GM18873 (cell line): Measurements from ENCODE around the gene KIF15.
"Not testable (repeated sequence)": the region's sequence is repeated elsewhere in the genome, so short reads cannot be mapped to it uniquely, and the experiment has no call there.

ENCODE experiments used
- ATAC-seq: cut with Tn5 transposase; IDR thresholded peaks from one replicate; pipeline ENCODE4 v1.9.1; 2021; ENCODE audit warnings: mild to moderate bottlenecking, moderate library complexity, moderate number of reproducible peaks; ENCODE audit not compliant: unreplicated experiment, low FRiP score

The KIF15 gene

DNA sequence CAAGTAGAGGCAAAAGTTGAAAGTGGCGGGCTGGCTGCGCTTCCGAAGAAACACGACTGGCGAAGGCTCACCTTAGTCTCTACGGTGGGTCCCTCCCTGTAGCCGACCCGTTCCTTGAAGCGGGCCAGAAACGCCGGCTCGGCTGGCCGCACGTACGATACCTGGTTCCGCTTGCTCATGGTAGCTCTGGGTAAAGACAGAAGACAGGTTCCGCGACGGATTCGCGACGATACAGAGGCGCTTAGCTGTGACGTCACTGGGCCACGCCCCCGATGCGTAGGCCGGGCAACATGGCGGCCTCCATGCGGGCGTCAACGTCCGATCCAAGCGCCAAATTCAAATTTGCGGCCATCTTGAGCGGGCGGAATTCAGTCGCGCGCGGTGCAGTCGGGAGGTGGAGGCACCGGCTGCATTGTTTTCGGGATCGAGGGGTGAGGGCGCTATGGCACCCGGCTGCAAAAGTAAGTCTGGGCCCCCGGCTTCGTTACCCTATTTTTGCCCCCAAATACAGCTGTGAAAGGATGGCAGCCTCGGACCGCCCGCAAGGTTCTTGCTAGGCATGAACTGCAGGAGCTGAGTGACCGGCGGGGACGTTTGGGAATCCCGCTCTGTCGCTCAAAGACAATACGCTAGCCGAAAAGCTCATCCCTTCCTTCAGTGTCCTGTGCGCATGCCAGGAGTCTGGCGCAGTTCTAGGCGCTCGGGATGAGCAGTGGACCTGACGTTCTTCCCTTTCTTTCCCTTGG lies at the start of gene KIF15, which contains the start of gene KIAA1143:
TSS of gene KIF15 (plus strand) at position 371 of the 746 bp plus-strand sequence. CDS start at position 443, 72 bp downstream.
TSS of gene KIAA1143 (minus strand) at position 196 of the 746 bp plus-strand sequence. CDS start at position 179, 17 bp downstream.
- peak; percentile 89 for ATAC-seq

GRCh38 chr3:44712455-44713075 lies 49.0 kb upstream of the KIF15 start, which contains the start of gene ZNF502:
Gene ZNF502, plus strand, starts transcription at chr3:44712660. Its CDS starts 7,602 bp downstream, at chr3:44720262.
- ATAC-seq = no peak

DNA sequence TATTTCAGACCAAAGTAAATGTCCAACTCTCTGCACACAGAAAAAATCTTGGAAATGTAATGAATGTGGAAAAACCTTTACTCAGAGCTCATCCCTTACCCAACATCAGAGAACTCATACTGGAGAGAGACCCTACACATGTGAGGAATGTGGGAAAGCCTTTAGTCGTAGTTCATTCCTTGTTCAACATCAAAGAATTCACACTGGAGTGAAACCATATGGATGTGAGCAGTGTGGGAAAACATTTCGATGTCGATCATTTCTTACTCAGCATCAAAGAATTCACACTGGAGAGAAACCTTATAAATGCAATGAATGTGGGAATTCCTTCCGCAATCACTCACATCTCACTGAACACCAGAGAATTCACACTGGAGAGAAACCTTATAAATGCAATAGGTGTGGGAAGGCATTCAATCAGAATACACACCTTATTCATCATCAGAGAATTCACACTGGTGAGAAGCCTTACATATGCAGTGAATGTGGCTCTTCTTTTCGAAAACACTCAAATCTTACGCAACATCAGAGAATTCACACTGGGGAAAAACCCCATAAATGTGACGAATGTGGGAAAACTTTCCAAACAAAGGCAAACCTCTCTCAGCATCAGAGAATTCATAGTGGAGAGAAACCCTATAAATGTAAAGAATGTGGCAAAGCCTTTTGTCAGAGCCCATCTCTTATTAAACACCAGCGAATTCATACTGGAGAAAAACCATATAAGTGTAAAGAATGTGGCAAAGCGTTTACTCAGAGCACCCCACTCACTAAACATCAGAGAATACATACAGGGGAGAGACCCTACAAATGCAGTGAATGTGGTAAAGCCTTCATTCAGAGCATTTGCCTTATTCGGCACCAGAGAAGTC lies 40.1 kb upstream of the KIF15 start:
- ATAC-seq = no peak

DNA sequence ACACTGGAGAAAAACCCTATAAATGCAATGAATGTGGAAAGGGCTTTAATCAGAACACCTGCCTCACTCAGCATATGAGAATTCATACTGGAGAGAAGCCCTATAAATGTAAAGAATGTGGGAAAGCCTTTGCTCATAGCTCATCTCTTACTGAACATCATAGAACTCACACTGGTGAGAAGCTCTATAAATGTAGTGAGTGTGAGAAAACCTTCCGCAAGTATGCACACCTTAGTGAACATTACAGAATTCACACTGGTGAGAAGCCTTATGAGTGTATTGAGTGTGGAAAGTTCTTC lies 39.5 kb upstream of the KIF15 start:
- no peak for ATAC-seq

DNA sequence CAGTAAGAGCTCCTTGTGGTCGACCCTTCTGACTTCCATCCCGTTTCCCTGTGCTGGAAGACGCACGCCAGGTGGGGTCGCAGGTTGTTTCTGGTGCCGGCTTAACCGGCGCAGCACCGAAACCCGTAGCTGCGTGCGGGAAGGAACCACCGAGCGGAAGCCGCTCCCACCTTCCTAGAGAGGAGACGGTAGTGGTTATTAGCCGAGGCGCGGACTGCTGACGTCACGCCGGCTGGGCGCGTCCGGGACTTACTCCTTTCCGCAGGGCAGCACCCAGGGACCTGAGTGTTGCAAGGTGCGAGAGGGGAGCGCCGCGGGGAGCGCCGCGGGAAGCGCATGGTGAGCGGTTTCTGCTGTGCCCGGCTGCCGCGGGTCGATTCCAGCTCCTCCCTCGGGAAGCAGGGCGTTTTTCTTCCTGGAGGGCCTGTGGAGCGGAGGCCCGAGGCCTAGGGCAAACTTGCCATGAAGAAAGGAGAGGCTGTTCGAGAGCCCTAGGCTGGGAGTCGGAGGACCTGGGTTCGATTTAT lies 32.1 kb upstream of the KIF15 start, which contains the start of gene ZNF501:
TSS of gene ZNF501 (plus strand) at position 252 of the 527 bp plus-strand sequence. CDS start 4,787 bp downstream, outside the sequence.
- no peak for ATAC-seq

GRCh38 chr3:44734646-44735168 lies 26.9 kb upstream of the KIF15 start:
- ATAC-seq = no peak

DNA sequence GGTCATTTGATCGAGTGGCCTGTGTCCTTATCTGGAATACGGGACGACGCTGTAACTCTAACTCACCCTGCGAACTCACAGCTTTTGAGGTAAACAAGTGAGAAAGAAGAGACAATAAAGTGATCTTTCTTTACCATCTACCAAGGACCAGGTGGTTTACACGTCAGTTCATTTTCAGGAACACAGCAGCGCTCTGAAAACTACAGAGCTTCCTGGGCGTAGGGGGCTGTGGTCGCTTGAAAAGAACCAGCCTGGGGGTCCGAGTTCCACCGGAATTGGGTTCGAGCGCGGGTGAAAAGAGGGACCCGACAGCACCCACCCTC lies 532 bp upstream of the KIF15 start:
- ATAC-seq = no peak

DNA sequence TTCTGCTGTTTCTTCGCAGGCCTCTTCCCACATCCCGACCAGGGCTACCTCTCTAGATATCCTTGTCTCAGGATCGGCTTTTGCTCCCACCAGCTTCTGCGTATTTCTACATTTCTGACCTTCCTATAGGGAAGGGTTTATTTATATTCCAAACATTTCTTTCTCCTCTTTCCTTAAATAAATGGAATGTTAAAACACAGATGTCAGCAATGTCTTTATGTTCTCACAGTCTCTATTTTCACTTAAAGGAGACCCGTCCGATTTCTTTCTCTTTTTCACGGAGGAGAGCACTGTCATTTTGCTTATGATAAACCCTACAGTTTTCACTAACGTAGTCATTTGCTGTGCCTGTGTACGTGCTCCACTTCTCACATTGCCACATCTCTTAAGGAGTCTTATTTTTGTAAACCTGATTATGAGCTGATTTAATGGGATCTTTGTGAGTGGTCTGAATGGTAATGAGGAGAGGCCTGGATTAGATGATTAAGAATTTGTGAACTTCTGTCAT lies 630 bp downstream of the KIF15 start:
- no peak for ATAC-seq

DNA sequence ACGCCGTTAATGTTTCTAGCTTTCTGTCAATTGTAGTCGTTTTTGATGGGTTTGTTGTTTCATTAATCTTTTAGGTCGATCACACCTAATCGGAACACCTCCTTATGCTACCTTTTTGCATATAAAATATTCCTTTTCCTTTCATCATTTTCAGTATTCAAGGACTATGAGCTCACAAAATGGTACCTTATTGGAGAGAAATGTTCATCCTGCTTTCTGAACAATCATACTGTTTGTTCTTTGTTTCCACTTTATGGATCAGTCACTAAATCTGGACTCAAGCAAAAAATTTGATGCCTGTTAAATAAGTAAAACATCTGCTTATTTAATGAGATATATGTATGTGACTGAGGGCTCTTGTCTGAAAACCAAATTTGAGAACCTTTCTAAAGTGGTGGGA lies 1.1 kb downstream of the KIF15 start:
- ATAC-seq = no peak

DNA sequence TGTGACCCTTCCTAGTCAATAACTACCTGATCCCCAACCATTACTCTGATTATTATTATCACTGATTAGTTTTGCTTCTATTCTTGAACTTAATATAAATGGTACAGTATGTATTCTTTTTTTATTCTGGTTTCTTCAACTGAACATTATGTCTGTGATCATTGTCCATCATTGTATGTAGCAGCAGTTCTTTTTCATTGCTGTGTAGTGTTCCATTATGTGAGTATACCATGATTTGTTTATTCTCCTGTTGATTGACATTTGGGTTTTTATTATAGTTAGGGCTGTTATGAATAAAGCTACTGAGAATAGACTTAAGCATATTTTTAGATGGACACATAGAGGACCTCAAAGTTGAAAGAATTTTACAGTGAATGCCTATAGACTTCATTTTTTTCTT lies 2.7 kb downstream of the KIF15 start:
- ATAC-seq = no peak

- ATAC-seq = no peak
Observed at GRCh38 chr3:44771424-44772098, 10.0 kb downstream of the KIF15 start.

DNA sequence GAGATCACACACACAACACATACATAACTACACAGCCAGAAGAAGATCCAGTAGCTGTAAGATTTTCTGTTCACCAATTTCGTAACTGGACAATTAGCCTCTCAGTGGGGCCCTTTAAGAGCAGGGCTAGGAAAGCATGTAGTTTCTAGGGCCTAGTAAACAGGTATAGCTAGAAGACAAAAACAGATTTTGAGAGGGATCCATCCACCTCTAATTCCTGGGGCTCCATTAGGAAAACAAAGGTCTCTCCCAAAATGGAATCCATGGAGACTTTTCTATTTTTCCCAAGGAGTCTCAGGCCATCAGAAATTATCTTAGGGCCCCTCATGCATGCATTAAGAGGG lies 10.5 kb downstream of the KIF15 start:
- no peak for ATAC-seq

- ATAC-seq = no peak
Observed at GRCh38 chr3:44782891-44783290, 21.3 kb downstream of the KIF15 start.

- no peak for ATAC-seq
Observed at GRCh38 chr3:44795197-44795596, 33.6 kb downstream of the KIF15 start.

DNA sequence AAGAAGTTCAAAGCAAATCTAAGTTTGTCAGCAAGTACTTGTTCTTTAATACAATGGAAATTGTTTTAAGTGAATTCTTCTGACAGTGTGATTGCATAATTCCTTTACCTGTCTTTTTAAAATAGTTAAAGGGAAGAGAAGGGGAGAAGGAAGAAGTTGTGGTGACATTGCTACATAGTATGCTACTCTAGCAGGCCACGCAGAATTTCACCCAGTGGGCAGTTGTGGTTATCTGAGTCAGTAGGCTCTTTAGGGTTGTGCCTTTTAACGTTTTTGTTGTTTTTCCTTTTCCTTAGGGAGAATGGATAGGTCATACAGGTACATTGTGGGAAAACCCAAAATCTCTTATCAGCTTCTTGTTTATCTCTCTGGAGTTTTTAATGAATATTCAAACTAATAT lies 40.4 kb downstream of the KIF15 start:
- ATAC-seq = no peak

DNA sequence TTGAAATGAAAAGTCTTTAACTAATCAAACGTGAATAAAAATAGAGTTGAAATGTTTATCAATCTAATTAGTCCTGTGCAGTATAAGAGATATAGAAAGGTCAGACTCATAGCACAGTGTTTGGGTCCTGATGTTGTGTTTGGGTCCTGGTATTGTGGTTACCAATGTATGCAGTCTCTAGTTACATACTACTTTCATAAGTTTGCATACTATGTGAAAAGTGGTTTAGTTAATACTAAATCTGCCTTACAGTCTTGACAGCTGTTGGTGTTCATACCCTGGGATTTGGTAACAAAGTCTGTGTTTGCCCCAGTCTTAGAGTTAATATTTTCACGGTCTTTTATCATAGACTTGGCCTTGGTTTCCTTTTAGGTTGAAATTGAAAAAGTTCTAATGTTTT lies 41.7 kb downstream of the KIF15 start:
- peak; percentile 79 for ATAC-seq

DNA sequence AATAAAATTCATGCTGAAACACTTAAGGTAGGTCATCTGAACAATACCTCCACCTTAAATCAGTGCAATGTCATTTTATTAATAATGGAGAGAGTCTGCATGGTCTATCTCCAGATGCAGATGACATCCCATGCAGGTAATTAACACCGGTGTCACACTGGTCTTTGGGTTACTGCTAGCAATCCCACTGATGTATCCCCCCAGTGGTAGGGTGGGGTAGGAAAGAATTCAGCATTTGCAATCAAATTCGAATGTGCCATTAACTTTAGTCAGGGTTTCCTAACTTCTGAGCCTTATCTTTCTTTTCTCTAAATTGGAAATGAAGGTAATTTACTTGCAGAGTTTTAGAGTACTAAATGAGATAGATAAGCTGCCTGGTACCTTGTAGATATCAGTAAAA lies 44.4 kb downstream of the KIF15 start:
- ATAC-seq = no peak

GRCh38 chr3:44814751-44815150 lies 53.2 kb downstream of the KIF15 start:
- ATAC-seq = no peak

DNA sequence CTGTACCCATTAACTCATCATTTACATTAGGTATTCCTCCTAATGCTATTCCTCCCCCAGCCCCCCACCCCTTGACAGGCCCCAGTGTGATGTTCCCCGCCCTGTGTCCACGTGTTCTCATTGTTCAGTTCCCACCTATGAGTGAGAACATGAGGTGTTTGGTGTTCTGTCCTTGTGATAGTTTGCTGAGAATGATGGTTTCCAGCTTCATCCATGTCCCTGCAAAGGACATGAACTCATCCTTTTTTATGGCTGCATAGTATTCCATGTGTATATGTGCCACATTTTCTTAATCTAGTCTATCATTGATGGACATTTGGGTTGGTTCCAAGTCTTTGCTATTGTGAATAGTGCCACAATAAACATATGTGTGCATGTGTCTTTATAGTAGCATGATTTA lies 54.7 kb downstream of the KIF15 start:
- ATAC-seq = not testable (repeated sequence)

DNA sequence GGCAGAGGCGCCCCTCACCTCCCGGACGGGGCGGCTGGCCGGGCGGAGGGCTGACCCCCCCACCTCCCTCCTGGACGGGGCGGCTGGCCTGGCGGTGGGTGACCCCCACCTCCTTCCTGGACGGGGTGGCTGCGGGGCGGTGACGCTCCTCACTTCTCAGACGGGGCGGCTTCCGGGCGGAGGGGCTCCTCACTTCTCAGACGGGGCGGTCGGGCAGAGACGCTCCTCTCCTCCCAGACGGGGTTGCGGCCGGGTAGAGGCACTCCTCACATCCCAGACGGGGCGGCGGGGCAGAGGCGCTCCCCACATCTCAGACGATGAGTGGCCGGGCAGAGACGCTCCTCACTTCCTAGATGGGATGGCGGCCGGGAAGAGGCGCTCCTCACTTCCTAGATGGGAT lies 59.6 kb downstream of the KIF15 start:
- not testable (repeated sequence) for ATAC-seq
